Loucy (cell line): Measurements from ENCODE around the gene C2orf92.

ENCODE experiments used
- H2AFZ ChIP-seq: fragments of 200-600 bp; sonication (generic); 2 replicates; pipeline ENCODE4 v1.6.0; 2016; ENCODE audit warnings: antibody characterized with exemption, mild to moderate bottlenecking, low read length, moderate library complexity
- H3F3A ChIP-seq: fragments of 200-600 bp; 2 replicates; pipeline ENCODE4 v1.6.0; 2016; ENCODE audit warnings: antibody characterized with exemption, low read depth, mild to moderate bottlenecking
- H3K27me3 ChIP-seq: fragments of 200-600 bp; sonication (generic); 2 replicates; pipeline ENCODE4 v1.6.1; 2014; ENCODE audit warnings: low read length, mild to moderate bottlenecking; ENCODE audit not compliant: insufficient read depth, poor library complexity, severe bottlenecking
- H3K36me3 ChIP-seq: fragments of 200-600 bp; sonication (generic); 2 replicates; pipeline ENCODE4 v1.6.1; 2016; ENCODE audit warnings: low read length; ENCODE audit not compliant: insufficient read depth
- H3K4me1 ChIP-seq: fragments of 200-600 bp; sonication (generic); 2 replicates; pipeline ENCODE4 v1.5.1; 2014; ENCODE audit warnings: low read length, mild to moderate bottlenecking; ENCODE audit not compliant: insufficient read depth, poor library complexity, severe bottlenecking
- H3K4me2 ChIP-seq: fragments of 200-600 bp; sonication (generic); 2 replicates; pipeline ENCODE4 v1.6.0; 2014; ENCODE audit warnings: antibody characterized with exemption, low read length, low read depth, mild to moderate bottlenecking; ENCODE audit not compliant: poor library complexity, severe bottlenecking
- H3K4me3 ChIP-seq: fragments of 200-600 bp; sonication (generic); 2 replicates; pipeline ENCODE4 v1.5.1; 2014; ENCODE audit warnings: low read length, mild to moderate bottlenecking, mixed read lengths; ENCODE audit not compliant: poor library complexity, severe bottlenecking
- H3K79me2 ChIP-seq: fragments of 200-600 bp; sonication (generic); 2 replicates; pipeline ENCODE4 v1.6.1; 2014; ENCODE audit warnings: low read length; ENCODE audit not compliant: insufficient read depth
- H3K9ac ChIP-seq: fragments of 200-600 bp; sonication (generic); 2 replicates; pipeline ENCODE4 v1.6.0; 2014; ENCODE audit warnings: mild to moderate bottlenecking, low read depth, low read length, moderate library complexity; ENCODE audit not compliant: poor library complexity, severe bottlenecking
- H3K9me2 ChIP-seq: fragments of 200-600 bp; sonication (generic); replicated peaks from 2 replicates; pipeline ENCODE4 v1.6.1; 2016; ENCODE audit warnings: low read depth, low read length, mixed read lengths
- H3K9me3 ChIP-seq: fragments of 200-600 bp; sonication (generic); 2 replicates; pipeline ENCODE4 v1.6.1; 2014; ENCODE audit warnings: mild to moderate bottlenecking, antibody characterized with exemption, low read length, low read depth; ENCODE audit not compliant: insufficient read depth
- H4K20me1 ChIP-seq: fragments of 200-600 bp; sonication (generic); 2 replicates; pipeline ENCODE4 v1.6.0; 2014; ENCODE audit warnings: antibody characterized with exemption, low read length, mild to moderate bottlenecking; ENCODE audit not compliant: insufficient read depth, poor library complexity, severe bottlenecking
- CTCF ChIP-seq: fragments of 200-600 bp; sonication (generic); conservative IDR thresholded peaks from 2 replicates; pipeline ENCODE4 v1.5.1; 2014; ENCODE audit warnings: mild to moderate bottlenecking, antibody characterized with exemption, low read length
- EZH2phosphoT487 ChIP-seq: fragments of 200-600 bp; IDR thresholded peaks from 2 replicates; pipeline ENCODE4 v1.6.1; 2018; ENCODE audit warnings: antibody characterized with exemption, mild to moderate bottlenecking, moderate library complexity, borderline replicate concordance

The C2orf92 gene

GRCh38 chr2:97644023-97644717 is 25.3 kb upstream of the C2orf92 start:
- Histone ChIP-seq H3F3A (no peaks in the 10 kb centered on the region), H3K9me3 (no peaks in the 10 kb centered on the region), H3K27me3 (no peaks in the 10 kb centered on the region), H3K79me2 (peaks cover 27% of the 10 kb centered on the region), H3K36me3 (peaks cover 16% of the 10 kb centered on the region; the same call in 1 of the 2 replicates), H3K9ac (peak overlapping the region; percentile 95), H3K4me2 (peak overlapping the region; percentile 81), H4K20me1 (peaks cover 15% of the 10 kb centered on the region), H3K4me3 (no peak overlapping the region), H2AFZ (no peak overlapping the region), H3K4me1 (peaks cover 20% of the 10 kb centered on the region), H3K9me2 (no peaks in the 10 kb centered on the region)
- no peak for TF ChIP-seq CTCF

GRCh38 chr2:97645112-97645694 is 24.3 kb upstream of the C2orf92 start:
- TF ChIP-seq CTCF (no peak), EZH2phosphoT487 (no peak)
- H3F3A ChIP-seq, result no peaks in the 10 kb centered on the region
- H3K36me3 ChIP-seq, result peaks cover 16% of the 10 kb centered on the region; the same call in 1 of the 2 replicates
- H3K9me3 ChIP-seq, result no peaks in the 10 kb centered on the region
- no peaks in the 10 kb centered on the region for H3K27me3 ChIP-seq
- peaks cover 20% of the 10 kb centered on the region for H3K4me1 ChIP-seq
- peaks cover 27% of the 10 kb centered on the region for H3K79me2 ChIP-seq
- H3K4me3 ChIP-seq, result peak overlapping the region; percentile 80
- H2AFZ ChIP-seq, result peak overlapping the region; percentile 83
- H4K20me1 ChIP-seq, result peaks cover 15% of the 10 kb centered on the region
- H3K9me2 ChIP-seq, result no peaks in the 10 kb centered on the region
- peak overlapping the region; percentile 95 for H3K9ac ChIP-seq
- peak overlapping the region; percentile 81 for H3K4me2 ChIP-seq

GRCh38 chr2:97645695-97646629 is 23.6 kb upstream of the C2orf92 start, which contains the start of gene COX5B:
TSS of gene COX5B (plus strand) at chr2:97646062. CDS start at chr2:97646087, 25 bp downstream.
- peaks cover 20% of the 10 kb centered on the region for H3K4me1 ChIP-seq
- peak within 1 kb of the TSS; percentile 81 for H3K4me2 ChIP-seq
- peak within 1 kb of the TSS; percentile 80 for H3K4me3 ChIP-seq
- TF ChIP-seq CTCF (no peak), EZH2phosphoT487 (no peak)
- no peaks in the 10 kb centered on the region for H3K9me2 ChIP-seq
- H3K9me3 ChIP-seq, result no peaks in the 10 kb centered on the region
- peak within 1 kb of the TSS; percentile 95 for H3K9ac ChIP-seq
- peaks cover 16% of the 10 kb centered on the region; the same call in 1 of the 2 replicates for H3K36me3 ChIP-seq
- no peaks in the 10 kb centered on the region for H3K27me3 ChIP-seq
- no peaks in the 10 kb centered on the region for H3F3A ChIP-seq
- H4K20me1 ChIP-seq, result peaks cover 15% of the 10 kb centered on the region
- H3K79me2 ChIP-seq, result peaks cover 27% of the 10 kb centered on the region
- peak within 1 kb of the TSS; percentile 83 for H2AFZ ChIP-seq
